ENCODE data around the gene REEP3.

The REEP3 gene

DNA sequence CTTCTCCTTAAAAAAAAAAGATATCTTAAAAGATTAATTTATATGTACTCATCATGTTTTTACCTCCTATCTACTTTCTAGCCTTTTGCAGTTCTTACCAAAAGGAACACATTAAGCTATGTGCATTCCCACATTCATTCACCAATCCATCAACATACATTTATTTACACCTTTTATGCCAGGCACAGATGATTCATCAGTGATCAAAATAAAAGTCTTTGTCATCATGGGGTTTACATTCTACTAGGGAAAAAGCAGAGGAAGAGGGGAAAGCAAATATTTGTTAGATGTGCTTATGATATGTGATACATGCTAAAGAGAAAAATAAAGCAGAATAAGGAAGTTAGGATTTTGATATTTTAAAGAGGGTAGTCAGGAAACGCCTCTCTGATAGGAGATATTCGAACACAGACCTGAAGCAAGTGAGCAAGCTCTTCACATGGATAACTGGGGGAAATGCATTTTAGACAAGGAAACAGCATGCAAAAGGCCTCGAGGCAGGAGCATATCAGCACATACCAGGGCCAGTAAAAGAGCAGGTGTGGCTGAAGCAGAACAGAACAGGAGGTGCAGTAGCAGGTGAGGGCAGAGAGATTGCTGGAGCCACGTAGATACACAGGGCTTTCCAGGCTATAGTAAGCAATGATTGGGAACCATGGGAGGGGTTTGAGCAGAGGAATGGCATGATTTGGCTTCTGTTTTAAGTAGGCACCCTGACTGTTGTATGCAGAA is 67.4 kb downstream of the REEP3 start:
- DNase-seq (ENCODE audit: low read depth) = no peak

- DNase-seq (ENCODE audit: low read depth) = no peak
Measured at GRCh38 chr10:63591600-63592379, 70.6 kb downstream of the REEP3 start.

- no peak for DNase-seq (ENCODE audit: low read depth)
Measured at GRCh38 chr10:63593576-63593975, 72.4 kb downstream of the REEP3 start.

DNA sequence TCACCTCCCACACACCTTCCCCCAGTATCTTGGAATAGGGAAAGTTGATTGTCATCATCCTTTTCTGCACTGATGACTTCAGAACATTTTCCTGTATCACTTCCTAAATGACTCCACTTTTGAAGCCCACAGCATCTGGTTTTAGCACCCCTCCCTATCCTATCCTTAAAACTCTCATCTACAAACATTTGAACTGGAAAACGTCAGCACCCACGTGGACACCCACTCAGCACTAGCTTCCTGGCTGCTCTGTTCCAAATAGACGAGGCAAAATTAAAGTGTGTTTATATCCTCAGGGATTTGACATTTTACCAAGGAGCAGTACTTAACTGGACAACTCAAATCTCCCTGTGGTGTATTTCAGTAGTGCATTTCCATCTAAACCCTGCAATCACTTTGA is 73.9 kb downstream of the REEP3 start:
- DNase-seq (ENCODE audit: low read depth) = no peak

- DNase-seq (ENCODE audit: low read depth) = no peak
Measured at GRCh38 chr10:63596924-63597323, 75.7 kb downstream of the REEP3 start.

DNA sequence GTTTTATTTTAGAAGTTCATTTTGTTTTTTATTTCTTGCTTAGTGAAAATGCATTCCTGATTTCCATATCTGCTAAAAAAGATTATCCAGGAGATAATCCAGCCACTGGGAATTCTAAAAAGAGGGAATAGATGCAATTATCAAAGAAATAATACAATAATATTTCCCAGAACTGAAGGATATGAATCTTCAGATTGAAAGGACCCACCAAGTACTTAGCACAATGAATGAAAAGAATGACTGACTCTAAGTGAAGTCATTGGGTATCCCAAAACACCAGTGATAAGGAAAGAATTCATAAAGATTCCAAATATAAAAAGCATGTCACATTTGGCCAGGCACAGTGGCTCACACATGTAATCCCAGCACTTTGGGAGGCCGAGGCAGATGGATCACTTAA is 79.3 kb downstream of the REEP3 start:
- no peak for DNase-seq (ENCODE audit: low read depth)

DNA sequence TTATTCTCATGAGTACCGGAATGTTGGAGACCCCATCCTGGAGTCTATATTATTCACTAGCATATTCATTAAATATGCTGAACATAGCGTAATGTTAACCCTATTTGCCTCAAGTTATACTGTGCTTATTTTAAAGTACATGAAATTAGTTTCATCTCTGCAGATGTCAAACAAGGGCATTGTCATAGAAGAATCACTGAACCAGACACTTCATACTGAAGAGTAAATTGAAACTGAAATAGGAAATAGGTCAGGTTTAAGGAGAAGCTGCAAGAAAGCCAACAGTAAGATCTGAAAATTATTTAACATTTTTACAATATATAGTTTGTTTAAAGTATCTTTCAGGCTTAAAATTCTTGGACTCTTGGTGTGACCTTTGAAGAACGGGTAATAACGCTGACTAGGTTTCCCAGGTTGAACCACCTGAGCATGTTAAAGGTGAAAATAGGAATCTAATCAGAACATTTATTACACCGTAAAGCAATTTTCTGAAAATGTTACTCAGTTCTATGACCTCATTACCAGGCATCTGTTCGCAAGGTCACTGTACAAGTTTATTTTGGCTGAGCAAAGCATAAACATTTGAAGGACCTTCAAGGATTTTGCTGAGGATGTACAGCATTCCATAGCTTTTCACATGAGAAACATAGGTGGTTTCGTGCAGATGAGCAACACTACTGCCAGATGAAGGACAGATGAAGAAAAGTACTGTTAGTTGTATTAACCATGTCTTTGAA is 82.7 kb downstream of the REEP3 start:
- no peak for DNase-seq (ENCODE audit: low read depth)

GRCh38 chr10:63605197-63605967 is 84.2 kb downstream of the REEP3 start:
- DNase-seq (ENCODE audit: low read depth) = no peak

DNA sequence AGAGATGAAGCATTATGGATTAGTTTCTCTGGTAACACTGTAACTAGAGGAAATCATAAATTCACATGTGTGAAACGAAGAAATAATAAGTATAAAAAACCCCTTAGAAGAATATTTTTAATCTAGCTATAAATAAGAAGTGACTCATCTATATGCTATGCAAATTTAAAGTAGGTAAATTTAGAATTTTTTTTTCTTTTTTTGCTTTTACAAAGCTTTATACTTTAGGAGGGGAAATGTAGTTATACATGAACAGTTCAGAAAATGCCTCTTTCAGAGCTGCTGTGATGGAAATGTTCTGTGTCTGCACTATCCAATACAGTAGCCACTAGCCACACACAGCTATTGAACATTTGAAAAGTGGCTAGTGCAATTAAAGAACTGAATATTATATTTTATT is 87.3 kb downstream of the REEP3 start:
- no peak for DNase-seq (ENCODE audit: low read depth)

GRCh38 chr10:63611078-63611477 is 89.9 kb downstream of the REEP3 start:
- no peak for DNase-seq (ENCODE audit: low read depth)

- no peak for DNase-seq (ENCODE audit: low read depth)
Measured at GRCh38 chr10:63614371-63614891, 93.2 kb downstream of the REEP3 start.

GRCh38 chr10:63618552-63618951 is 97.4 kb downstream of the REEP3 start:
- no peak for DNase-seq (ENCODE audit: low read depth)

DNA sequence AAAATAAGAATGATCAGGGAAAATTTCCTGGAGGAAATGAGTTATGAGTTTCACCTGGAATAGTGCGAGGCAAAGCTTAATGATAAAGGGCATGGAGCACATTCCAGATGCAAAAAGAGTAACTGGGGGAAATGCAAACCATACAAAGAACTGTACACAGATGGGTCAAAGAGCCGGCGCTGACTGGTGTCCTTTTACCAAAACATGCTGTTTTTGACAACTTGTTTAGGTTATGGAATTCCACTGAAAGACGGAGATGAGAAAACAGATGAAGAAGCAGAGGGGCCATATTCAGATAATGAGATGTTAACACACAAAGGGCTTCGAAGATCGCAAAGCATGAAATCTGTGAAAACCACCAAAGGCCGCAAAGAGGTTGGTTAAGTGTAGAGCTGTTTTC is 98.2 kb downstream of the REEP3 start:
- no peak for DNase-seq (ENCODE audit: low read depth)

- DNase-seq (ENCODE audit: low read depth) = no peak
Measured at GRCh38 chr10:63622097-63622496, 100.9 kb downstream of the REEP3 start.

DNA sequence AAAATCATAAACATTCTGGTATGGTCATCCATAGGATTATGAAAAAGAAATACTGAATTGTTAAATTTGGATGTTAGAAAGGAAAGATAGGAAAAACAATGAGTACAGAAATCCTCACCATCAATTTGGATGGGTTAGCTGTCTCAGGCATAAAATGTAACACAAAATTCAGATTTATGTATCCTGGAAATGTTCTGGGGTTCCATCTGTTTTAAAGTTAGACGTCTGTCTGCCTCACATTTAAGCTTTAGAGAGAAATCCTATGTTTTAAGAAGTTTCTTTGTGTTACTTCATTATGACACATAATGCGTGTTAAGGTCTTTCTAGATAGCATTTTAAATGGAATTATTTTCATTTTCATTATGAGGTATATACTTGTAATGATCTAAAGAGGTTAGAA is 103.5 kb downstream of the REEP3 start:
- no peak for DNase-seq (ENCODE audit: low read depth)

DNA sequence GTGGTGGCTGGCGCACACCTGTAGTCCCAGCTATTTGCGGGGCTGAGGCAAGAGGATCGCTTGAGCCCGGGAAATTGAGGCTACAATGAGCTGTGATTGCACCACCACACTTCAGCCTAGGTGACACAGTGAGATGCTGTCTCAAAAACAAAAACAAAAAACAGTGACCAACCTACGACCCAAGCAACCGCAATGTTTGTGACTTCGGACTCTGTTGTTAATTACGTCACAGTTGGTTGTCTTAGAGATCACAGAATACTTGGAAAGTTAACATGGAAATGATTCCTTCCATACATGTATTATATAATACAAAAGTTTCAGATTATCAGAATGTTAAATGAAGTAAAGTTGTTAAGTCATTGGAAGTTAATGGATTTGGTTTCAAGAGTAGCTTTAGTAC is 106.2 kb downstream of the REEP3 start:
- DNase-seq (ENCODE audit: low read depth) = no peak

DNA sequence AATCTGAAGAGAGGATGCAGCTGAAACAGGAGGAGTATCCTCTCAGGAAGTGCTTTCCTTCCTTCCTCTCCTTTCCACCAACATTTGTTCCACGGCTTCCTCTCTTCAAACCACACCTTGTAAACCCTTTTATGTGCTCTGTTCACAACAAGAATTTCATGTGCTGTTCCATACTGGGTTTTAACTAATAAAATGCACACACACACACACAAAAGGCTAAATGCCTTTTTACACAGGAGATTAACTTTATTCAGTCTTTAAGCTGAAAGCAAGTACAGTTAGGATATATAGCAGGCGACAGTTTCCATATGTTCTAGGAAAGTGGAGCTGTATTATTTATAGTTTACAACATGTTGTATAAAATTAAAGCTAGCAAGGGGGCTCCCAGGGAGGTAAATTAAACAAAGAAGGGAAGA is 106.7 kb downstream of the REEP3 start:
- DNase-seq (ENCODE audit: low read depth) = no peak

GRCh38 chr10:63628526-63629362 is 107.5 kb downstream of the REEP3 start:
- DNase-seq (ENCODE audit: low read depth) = no peak

GRCh38 chr10:63629363-63630084 is 108.3 kb downstream of the REEP3 start:
- peak; percentile 50 for DNase-seq (ENCODE audit: low read depth)
